ENCODE data around the gene PER1.
"Not testable (repeated sequence)": the region's sequence is repeated elsewhere in the genome, so short reads cannot be mapped to it uniquely, and the experiment has no call there.

The PER1 gene

GRCh38 chr17:8119581-8120519 lies 32.4 kb downstream of the PER1 start:
- peak; percentile 68 for DNase-seq (ENCODE audit: low read depth)

GRCh38 chr17:8118769-8119580 lies 33.2 kb downstream of the PER1 start:
- peak; percentile 80 for DNase-seq (ENCODE audit: low read depth)

GRCh38 chr17:8117980-8118768 lies 34.0 kb downstream of the PER1 start, which contains the start of gene ALOXE3:
TSS of gene ALOXE3 (minus strand) at chr17:8118514. CDS start at chr17:8117990, 524 bp downstream.
- no peak for DNase-seq (ENCODE audit: low read depth)

- no peak for DNase-seq (ENCODE audit: low read depth)
Measured at GRCh38 chr17:8117367-8117979, 34.7 kb downstream of the PER1 start.

- no peak for DNase-seq (ENCODE audit: low read depth)
Measured at GRCh38 chr17:8116776-8117175, 35.4 kb downstream of the PER1 start.

- no peak for DNase-seq (ENCODE audit: low read depth)
Measured at GRCh38 chr17:8110907-8111306, 41.3 kb downstream of the PER1 start.

- DNase-seq (ENCODE audit: low read depth): no peak
Measured at GRCh38 chr17:8110456-8110804, 41.8 kb downstream of the PER1 start.

GRCh38 chr17:8109661-8110455 lies 42.3 kb downstream of the PER1 start:
- DNase-seq (ENCODE audit: low read depth): peak; percentile 82

- DNase-seq (ENCODE audit: low read depth): no peak
Measured at GRCh38 chr17:8108972-8109660, 43.1 kb downstream of the PER1 start.

GRCh38 chr17:8106980-8107379 lies 45.2 kb downstream of the PER1 start:
- DNase-seq (ENCODE audit: low read depth): not testable (repeated sequence)

GRCh38 chr17:8105957-8106398 lies 46.2 kb downstream of the PER1 start:
- no peak for DNase-seq (ENCODE audit: low read depth)

- DNase-seq (ENCODE audit: low read depth): no peak
Measured at GRCh38 chr17:8104911-8105310, 47.3 kb downstream of the PER1 start.

- no peak for DNase-seq (ENCODE audit: low read depth)
Measured at GRCh38 chr17:8103549-8103948, 48.7 kb downstream of the PER1 start.

GRCh38 chr17:8101721-8102120 lies 50.5 kb downstream of the PER1 start:
- DNase-seq (ENCODE audit: low read depth): no peak

GRCh38 chr17:8100763-8101162 lies 51.4 kb downstream of the PER1 start:
- DNase-seq (ENCODE audit: low read depth): no peak

GRCh38 chr17:8100111-8100510 lies 52.1 kb downstream of the PER1 start:
- DNase-seq (ENCODE audit: low read depth): no peak

- no peak for DNase-seq (ENCODE audit: low read depth)
Measured at GRCh38 chr17:8096541-8096940, 55.7 kb downstream of the PER1 start.

- no peak for DNase-seq (ENCODE audit: low read depth)
Measured at GRCh38 chr17:8095361-8095760, 56.8 kb downstream of the PER1 start.

GRCh38 chr17:8091033-8091687 lies 61.0 kb downstream of the PER1 start:
- DNase-seq (ENCODE audit: low read depth): no peak
